Measurements from ENCODE around the gene RPAIN.

DNA sequence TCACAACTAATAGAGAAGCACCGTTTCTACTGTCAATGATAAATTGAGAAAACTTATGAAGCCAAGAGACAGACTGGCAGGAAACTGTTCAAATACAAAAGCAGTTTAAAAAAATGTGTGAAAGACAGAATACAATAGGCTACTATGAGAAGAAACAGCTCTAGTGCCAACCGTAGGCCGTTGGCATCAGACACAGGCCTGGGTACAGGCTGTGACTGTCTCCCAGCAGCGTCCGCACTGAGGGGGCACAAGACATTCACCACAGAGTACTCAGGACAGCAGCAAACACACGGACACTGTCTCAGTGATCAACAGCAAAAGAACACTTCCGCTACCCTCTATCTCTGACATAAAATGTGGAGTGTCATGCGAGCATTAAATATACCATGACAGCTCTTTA, 26.8 kb downstream of the RPAIN start:
- TF ChIP-seq, protein P1, sequence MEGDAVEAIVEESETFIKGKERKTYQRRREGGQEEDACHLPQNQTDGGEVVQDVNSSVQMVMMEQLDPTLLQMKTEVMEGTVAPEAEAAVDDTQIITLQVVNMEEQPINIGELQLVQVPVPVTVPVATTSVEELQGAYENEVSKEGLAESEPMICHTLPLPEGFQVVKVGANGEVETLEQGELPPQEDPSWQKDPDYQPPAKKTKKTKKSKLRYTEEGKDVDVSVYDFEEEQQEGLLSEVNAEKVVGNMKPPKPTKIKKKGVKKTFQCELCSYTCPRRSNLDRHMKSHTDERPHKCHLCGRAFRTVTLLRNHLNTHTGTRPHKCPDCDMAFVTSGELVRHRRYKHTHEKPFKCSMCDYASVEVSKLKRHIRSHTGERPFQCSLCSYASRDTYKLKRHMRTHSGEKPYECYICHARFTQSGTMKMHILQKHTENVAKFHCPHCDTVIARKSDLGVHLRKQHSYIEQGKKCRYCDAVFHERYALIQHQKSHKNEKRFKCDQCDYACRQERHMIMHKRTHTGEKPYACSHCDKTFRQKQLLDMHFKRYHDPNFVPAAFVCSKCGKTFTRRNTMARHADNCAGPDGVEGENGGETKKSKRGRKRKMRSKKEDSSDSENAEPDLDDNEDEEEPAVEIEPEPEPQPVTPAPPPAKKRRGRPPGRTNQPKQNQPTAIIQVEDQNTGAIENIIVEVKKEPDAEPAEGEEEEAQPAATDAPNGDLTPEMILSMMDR (IDR thresholded peaks at IDR 0.05; ENCODE audit: low read depth, low read length, missing input control) = no peak
- TF ChIP-seq, protein P2, sequence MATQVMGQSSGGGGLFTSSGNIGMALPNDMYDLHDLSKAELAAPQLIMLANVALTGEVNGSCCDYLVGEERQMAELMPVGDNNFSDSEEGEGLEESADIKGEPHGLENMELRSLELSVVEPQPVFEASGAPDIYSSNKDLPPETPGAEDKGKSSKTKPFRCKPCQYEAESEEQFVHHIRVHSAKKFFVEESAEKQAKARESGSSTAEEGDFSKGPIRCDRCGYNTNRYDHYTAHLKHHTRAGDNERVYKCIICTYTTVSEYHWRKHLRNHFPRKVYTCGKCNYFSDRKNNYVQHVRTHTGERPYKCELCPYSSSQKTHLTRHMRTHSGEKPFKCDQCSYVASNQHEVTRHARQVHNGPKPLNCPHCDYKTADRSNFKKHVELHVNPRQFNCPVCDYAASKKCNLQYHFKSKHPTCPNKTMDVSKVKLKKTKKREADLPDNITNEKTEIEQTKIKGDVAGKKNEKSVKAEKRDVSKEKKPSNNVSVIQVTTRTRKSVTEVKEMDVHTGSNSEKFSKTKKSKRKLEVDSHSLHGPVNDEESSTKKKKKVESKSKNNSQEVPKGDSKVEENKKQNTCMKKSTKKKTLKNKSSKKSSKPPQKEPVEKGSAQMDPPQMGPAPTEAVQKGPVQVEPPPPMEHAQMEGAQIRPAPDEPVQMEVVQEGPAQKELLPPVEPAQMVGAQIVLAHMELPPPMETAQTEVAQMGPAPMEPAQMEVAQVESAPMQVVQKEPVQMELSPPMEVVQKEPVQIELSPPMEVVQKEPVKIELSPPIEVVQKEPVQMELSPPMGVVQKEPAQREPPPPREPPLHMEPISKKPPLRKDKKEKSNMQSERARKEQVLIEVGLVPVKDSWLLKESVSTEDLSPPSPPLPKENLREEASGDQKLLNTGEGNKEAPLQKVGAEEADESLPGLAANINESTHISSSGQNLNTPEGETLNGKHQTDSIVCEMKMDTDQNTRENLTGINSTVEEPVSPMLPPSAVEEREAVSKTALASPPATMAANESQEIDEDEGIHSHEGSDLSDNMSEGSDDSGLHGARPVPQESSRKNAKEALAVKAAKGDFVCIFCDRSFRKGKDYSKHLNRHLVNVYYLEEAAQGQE (IDR thresholded peaks at IDR 0.05) = no peak
- TF ChIP-seq, protein P3, sequence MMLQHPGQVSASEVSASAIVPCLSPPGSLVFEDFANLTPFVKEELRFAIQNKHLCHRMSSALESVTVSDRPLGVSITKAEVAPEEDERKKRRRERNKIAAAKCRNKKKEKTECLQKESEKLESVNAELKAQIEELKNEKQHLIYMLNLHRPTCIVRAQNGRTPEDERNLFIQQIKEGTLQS (IDR thresholded peaks at IDR 0.05) = no peak
- TF ChIP-seq TAF1 (conservative IDR thresholded peaks at IDR 0.05) (no peak), RAD21 (IDR thresholded peaks at IDR 0.05) (no peak), HNF4G (IDR thresholded peaks at IDR 0.05) (no peak), GABPA (IDR thresholded peaks at IDR 0.05 in 1 of 2, conservative IDR thresholded peaks at IDR 0.05 in 1 of 2) (no peak)
